ENCODE measurements around the gene BTBD9. TPM values are rescaled to one million over a fixed set of nuclear protein-coding genes. Genes with fewer than 3 reads are reported as not detected.

BTBD9 gene
- total RNA-seq, 1 donor from 2014 or later = 10.3 TPM

DNA sequence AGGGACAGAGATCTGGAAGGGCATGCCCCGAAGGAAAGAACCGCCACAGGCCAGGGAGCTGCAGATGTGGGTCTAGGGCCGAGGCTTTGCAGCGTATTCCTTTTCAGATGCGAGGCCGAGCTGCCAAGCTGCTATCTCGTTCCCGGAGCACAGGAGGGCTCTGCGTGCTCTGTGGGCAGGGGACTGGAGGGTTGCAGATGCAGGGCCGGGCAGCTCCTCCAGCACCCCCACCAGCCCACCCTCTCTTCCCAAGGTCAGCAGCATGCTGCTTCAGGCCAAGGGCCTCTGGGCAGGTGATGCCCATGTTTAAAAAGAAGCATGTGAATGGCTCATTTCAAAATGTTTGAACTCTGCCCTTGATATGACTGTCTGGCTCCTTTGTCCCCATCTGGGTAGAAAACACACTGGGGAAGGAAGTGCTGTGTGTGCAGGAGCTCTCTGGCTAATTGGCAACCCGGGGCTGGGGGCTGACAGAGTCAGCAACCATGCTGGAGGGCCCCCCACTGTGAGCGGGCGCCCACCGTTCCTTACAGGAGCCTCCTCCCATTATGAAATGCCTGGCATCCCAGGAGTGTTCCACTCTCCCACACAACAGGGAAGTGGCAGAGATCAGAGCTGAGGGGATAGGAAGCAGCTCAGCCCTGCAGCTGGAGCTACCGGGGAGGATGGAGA is 466.9 kb downstream of the BTBD9 start:
- no peaks in the 10 kb centered on the region for H3K36me3 ChIP-seq (ENCODE audit: insufficient read depth, low read length)
- TF ChIP-seq CTCF (IDR thresholded peaks at IDR 0.05; ENCODE audit: insufficient read depth, low read depth, low read length) = no peak
- TF ChIP-seq EZH2 (IDR thresholded peaks at IDR 0.05; ENCODE audit: insufficient read depth, low read length) = no peak
- no peaks in the 10 kb centered on the region for H3K27me3 ChIP-seq (ENCODE audit: insufficient read depth, low read length)
- H2AFZ ChIP-seq (ENCODE audit: low read depth, low read length) = no peak overlapping the region
- Mint-ChIP-seq H3K4me3 (ENCODE audit: unreplicated experiment) (no peak overlapping the region), H3K9me3 (ENCODE audit: unreplicated experiment) (no peaks in the 10 kb centered on the region), H3K27me3 (ENCODE audit: low read depth, unreplicated experiment) (no peaks in the 10 kb centered on the region), H3K27ac (ENCODE audit: unreplicated experiment) (no peak overlapping the region), H3K36me3 (ENCODE audit: low read depth, unreplicated experiment) (peaks cover 7% of the 10 kb centered on the region), H3K4me1 (ENCODE audit: low read depth, unreplicated experiment) (peaks cover 8% of the 10 kb centered on the region)
- H4K20me1 ChIP-seq (ENCODE audit: insufficient read depth, low read length) = no peaks in the 10 kb centered on the region
- H3K4me1 ChIP-seq (ENCODE audit: insufficient read depth, low read length) = no peaks in the 10 kb centered on the region
- H3K79me2 ChIP-seq (ENCODE audit: insufficient read depth, low read length) = no peaks in the 10 kb centered on the region
- H3K27ac ChIP-seq (ENCODE audit: low read depth, low read length) = no peak overlapping the region
- no peak overlapping the region for H3K9ac ChIP-seq (ENCODE audit: low read length)
- no peak overlapping the region for H3K4me2 ChIP-seq (ENCODE audit: low read length)
- FAIRE-seq = no peak
- no peak overlapping the region for H3K4me3 ChIP-seq (ENCODE audit: insufficient read depth, low read depth, low read length)
- H3K9me3 ChIP-seq (ENCODE audit: insufficient read depth, low read depth, low read length) = no peaks in the 10 kb centered on the region
- no peak for DNase-seq (ENCODE audit: low read depth)

- H3K27ac ChIP-seq (ENCODE audit: low read depth, low read length) = no peak overlapping the region
- FAIRE-seq = no peak
- Mint-ChIP-seq H3K9me3 (ENCODE audit: unreplicated experiment) (no peaks in the 10 kb centered on the region), H3K27me3 (ENCODE audit: low read depth, unreplicated experiment) (no peaks in the 10 kb centered on the region), H3K36me3 (ENCODE audit: low read depth, unreplicated experiment) (peaks cover 7% of the 10 kb centered on the region), H3K27ac (ENCODE audit: unreplicated experiment) (no peak overlapping the region), H3K4me3 (ENCODE audit: unreplicated experiment) (no peak overlapping the region), H3K4me1 (ENCODE audit: low read depth, unreplicated experiment) (peaks cover 8% of the 10 kb centered on the region)
- no peaks in the 10 kb centered on the region for H3K79me2 ChIP-seq (ENCODE audit: insufficient read depth, low read length)
- no peaks in the 10 kb centered on the region for H3K4me1 ChIP-seq (ENCODE audit: insufficient read depth, low read length)
- no peak for DNase-seq (ENCODE audit: low read depth)
- TF ChIP-seq CTCF (IDR thresholded peaks at IDR 0.05; ENCODE audit: insufficient read depth, low read depth, low read length) (no peak), EZH2 (IDR thresholded peaks at IDR 0.05; ENCODE audit: insufficient read depth, low read length) (no peak)
- no peaks in the 10 kb centered on the region for H3K9me3 ChIP-seq (ENCODE audit: insufficient read depth, low read depth, low read length)
- no peaks in the 10 kb centered on the region for H3K27me3 ChIP-seq (ENCODE audit: insufficient read depth, low read length)
- no peak overlapping the region for H3K4me3 ChIP-seq (ENCODE audit: insufficient read depth, low read depth, low read length)
- H3K36me3 ChIP-seq (ENCODE audit: insufficient read depth, low read length) = no peaks in the 10 kb centered on the region
- H4K20me1 ChIP-seq (ENCODE audit: insufficient read depth, low read length) = no peaks in the 10 kb centered on the region
- no peak overlapping the region for H2AFZ ChIP-seq (ENCODE audit: low read depth, low read length)
- no peak overlapping the region for H3K9ac ChIP-seq (ENCODE audit: low read length)
- H3K4me2 ChIP-seq (ENCODE audit: low read length) = no peak overlapping the region
Measured at GRCh38 chr6:38171997-38172738, 467.6 kb downstream of the BTBD9 start.
